GM06990 (cell line): Measurements from ENCODE around the gene ADAD2.

Source experiments
- DNase-seq: peaks from one replicate; pipeline ENCODE4 v3.0.0-alpha.2; 2011; ENCODE audit not compliant: insufficient read length; ENCODE audit errors: extremely low read depth
- H3K27me3 ChIP-seq: replicated peaks from 2 replicates; pipeline ENCODE4 v1.6.0; 2011; ENCODE audit warnings: low read length; ENCODE audit not compliant: control insufficient read depth, insufficient read depth
- H3K36me3 ChIP-seq: 2 replicates; pipeline ENCODE4 v1.5.1; 2011; ENCODE audit warnings: low read length; ENCODE audit not compliant: control insufficient read depth, insufficient read depth
- H3K4me3 ChIP-seq: replicated peaks from 2 replicates; pipeline ENCODE4 v1.5.1; 2011; ENCODE audit warnings: low read depth, mild to moderate bottlenecking, control low read depth, low read length
- TF ChIP-seq, protein P1 (sequence below): IDR thresholded peaks from 2 replicates; pipeline ENCODE4 v1.5.1; 2011; ENCODE audit warnings: low read length, control low read depth, mild to moderate bottlenecking, inconsistent platforms; ENCODE audit not compliant: insufficient read depth, poor library complexity, severe bottlenecking

The ADAD2 gene

DNA sequence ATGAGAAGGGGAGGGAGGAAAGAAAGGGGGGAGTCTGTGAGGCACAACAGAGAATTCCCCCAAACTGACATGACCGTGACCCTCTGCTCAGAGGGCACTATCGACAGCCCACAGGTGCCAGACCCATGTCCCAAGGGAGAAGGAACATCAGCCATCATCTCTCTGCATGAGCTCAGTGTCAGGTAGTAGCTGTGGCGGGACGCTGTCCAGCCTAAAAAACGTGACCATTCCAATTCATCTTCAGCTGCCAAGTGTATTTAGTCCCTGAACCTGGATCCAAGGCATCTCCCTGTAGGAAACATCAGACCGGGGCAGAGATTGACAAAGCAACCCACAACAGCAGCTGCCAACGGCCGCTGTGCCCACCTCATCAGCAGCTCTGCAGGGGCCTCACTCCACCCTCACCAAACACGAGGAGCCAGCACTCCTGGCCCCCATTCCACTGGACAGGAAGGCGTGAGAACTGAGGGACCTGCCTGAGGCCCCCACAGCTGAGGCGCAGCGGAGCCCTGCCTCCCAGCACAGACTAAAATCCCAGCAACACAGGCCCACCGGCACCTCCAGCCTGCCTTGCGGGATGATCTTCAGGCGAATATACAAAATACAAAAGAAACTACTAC is 12.7 kb upstream of the ADAD2 start:
- Histone ChIP-seq H3K4me3 (no peak overlapping the region), H3K36me3 (peaks cover 21% of the 10 kb centered on the region), H3K27me3 (no peaks in the 10 kb centered on the region)
- TF ChIP-seq, protein P1, sequence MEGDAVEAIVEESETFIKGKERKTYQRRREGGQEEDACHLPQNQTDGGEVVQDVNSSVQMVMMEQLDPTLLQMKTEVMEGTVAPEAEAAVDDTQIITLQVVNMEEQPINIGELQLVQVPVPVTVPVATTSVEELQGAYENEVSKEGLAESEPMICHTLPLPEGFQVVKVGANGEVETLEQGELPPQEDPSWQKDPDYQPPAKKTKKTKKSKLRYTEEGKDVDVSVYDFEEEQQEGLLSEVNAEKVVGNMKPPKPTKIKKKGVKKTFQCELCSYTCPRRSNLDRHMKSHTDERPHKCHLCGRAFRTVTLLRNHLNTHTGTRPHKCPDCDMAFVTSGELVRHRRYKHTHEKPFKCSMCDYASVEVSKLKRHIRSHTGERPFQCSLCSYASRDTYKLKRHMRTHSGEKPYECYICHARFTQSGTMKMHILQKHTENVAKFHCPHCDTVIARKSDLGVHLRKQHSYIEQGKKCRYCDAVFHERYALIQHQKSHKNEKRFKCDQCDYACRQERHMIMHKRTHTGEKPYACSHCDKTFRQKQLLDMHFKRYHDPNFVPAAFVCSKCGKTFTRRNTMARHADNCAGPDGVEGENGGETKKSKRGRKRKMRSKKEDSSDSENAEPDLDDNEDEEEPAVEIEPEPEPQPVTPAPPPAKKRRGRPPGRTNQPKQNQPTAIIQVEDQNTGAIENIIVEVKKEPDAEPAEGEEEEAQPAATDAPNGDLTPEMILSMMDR: no peak
- DNase-seq: no peak

DNA sequence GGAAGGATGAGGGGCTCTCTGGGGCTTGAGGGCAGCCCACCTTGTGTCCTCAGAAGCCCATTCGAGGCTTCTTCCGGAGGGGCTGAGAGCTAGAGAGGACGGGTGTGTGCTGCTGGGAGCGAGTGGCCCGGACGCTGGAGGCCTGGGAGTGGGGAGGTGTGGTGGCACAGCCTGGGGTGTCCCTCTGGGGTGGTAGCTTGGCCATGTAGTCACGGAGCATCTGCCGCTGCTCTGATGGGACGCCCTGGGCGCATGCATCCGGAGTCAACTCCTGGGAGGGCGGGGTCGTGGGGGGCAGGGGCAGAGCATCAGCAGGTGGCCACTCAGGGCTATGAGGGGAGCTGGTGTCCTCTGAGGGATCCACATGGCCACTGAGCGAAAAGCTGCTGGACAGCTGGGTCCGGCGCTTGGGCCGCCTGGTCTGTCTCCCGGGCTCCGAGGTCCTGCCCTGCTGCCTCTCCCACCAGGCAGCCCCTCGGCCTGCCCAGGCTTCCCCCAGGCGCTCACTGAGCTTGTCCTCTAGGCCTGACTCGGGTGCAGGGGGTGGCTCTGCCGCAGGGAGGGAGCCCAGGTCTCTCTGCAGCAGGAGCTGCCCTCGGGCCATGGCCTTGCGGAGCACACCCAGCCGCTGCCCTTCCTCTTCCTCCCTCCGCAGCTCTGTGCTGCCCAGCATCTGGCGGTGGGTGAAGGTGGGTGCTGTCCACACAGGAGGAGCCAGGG is 11.9 kb upstream of the ADAD2 start:
- TF ChIP-seq, protein P1: no peak
- H3K36me3 ChIP-seq: peaks cover 24% of the 10 kb centered on the region
- no peak overlapping the region for H3K4me3 ChIP-seq
- no peak for DNase-seq
- no peaks in the 10 kb centered on the region for H3K27me3 ChIP-seq

DNA sequence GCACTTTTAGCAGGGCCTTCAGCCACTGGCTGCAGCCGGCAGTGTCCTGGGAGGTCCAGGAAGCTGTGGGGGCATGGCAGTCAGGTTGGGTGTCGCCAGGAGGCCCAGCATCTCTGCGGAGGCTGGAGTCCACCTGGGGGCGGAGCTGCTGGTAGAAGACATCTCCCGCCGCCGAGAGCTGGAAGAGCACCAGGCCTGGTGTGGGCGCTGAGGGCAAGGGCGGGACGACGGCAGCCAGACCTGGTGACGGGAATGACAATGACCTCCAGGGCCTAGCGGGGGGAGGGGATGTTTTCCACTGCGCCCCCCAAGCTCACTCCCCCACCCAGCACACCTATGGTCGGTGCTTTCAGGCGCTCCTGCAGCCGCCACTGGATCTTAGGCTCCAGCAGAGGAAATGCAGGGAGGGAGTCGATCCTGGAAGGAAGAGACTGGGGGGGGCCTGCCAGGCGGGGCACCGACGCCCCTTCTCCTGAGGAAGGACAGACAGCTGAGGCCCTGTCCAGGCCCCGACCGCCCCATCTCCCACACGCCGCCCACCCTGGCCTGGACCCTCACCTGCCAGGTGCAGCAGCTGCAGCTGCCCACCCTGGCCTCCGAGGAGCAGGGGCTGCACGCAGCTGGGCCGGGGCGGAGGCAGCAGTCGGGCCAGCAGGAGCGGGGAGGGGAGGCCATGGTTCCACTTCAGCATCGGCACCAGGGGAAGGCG is 11.2 kb upstream of the ADAD2 start:
- peaks cover 25% of the 10 kb centered on the region for H3K36me3 ChIP-seq
- TF ChIP-seq, protein P1: no peak
- no peaks in the 10 kb centered on the region for H3K27me3 ChIP-seq
- H3K4me3 ChIP-seq: no peak overlapping the region
- no peak for DNase-seq

GRCh38 chr16:84180519-84181140 is 10.3 kb upstream of the ADAD2 start:
- H3K4me3 ChIP-seq: no peak overlapping the region
- H3K27me3 ChIP-seq: no peaks in the 10 kb centered on the region
- TF ChIP-seq, protein P1: no peak
- peaks cover 25% of the 10 kb centered on the region for H3K36me3 ChIP-seq
- no peak for DNase-seq

- Histone ChIP-seq H3K36me3 (peaks cover 25% of the 10 kb centered on the region), H3K27me3 (no peaks in the 10 kb centered on the region), H3K4me3 (no peak overlapping the region)
- TF ChIP-seq, protein P1: no peak
- DNase-seq: no peak
Measured at GRCh38 chr16:84181144-84181915, 9.6 kb upstream of the ADAD2 start.
